ENCODE measurements around the gene RHBG.

Gene RHBG

GRCh38 chr1:156402331-156403020 lies 33.5 kb downstream of the RHBG start:
- in situ Hi-C loops (cut with MboI; ENCODE audit: low sequenced_read_pairs): no loop called here

GRCh38 chr1:156405670-156406069 lies 36.7 kb downstream of the RHBG start:
- in situ Hi-C loops (cut with MboI; ENCODE audit: low sequenced_read_pairs): no loop called here

GRCh38 chr1:156406251-156406650 lies 37.2 kb downstream of the RHBG start:
- in situ Hi-C loops (cut with MboI; ENCODE audit: low sequenced_read_pairs): no loop called here

- in situ Hi-C loops (cut with MboI; ENCODE audit: low sequenced_read_pairs): no loop called here
Measured at GRCh38 chr1:156407344-156407743, 38.3 kb downstream of the RHBG start.

GRCh38 chr1:156407760-156408159 lies 38.7 kb downstream of the RHBG start:
- in situ Hi-C loops (cut with MboI; ENCODE audit: low sequenced_read_pairs): no loop called here

GRCh38 chr1:156409439-156409838 lies 40.4 kb downstream of the RHBG start:
- in situ Hi-C loops (cut with MboI; ENCODE audit: low sequenced_read_pairs): no loop called here

- in situ Hi-C loops (cut with MboI; ENCODE audit: low sequenced_read_pairs): no loop called here
Measured at GRCh38 chr1:156410238-156410637, 41.2 kb downstream of the RHBG start.

- in situ Hi-C loops (cut with MboI; ENCODE audit: low sequenced_read_pairs): no loop called here
Measured at GRCh38 chr1:156410740-156411139, 41.7 kb downstream of the RHBG start.

- in situ Hi-C loops (cut with MboI; ENCODE audit: low sequenced_read_pairs): no loop called here
Measured at GRCh38 chr1:156412653-156413321, 43.8 kb downstream of the RHBG start.

GRCh38 chr1:156413391-156414246 lies 44.6 kb downstream of the RHBG start:
- in situ Hi-C loops (cut with MboI; ENCODE audit: low sequenced_read_pairs): no loop called here

- in situ Hi-C loops (cut with MboI; ENCODE audit: low sequenced_read_pairs): no loop called here
Measured at GRCh38 chr1:156414461-156415064, 45.6 kb downstream of the RHBG start.

GRCh38 chr1:156416993-156417392 lies 48.0 kb downstream of the RHBG start:
- in situ Hi-C loops (cut with MboI; ENCODE audit: low sequenced_read_pairs): no loop called here

GRCh38 chr1:156417401-156418020 lies 48.5 kb downstream of the RHBG start:
- in situ Hi-C loops (cut with MboI; ENCODE audit: low sequenced_read_pairs): no loop called here

GRCh38 chr1:156418416-156419070 lies 49.5 kb downstream of the RHBG start:
- in situ Hi-C loops (cut with MboI; ENCODE audit: low sequenced_read_pairs): no loop called here

GRCh38 chr1:156419854-156420204 lies 50.8 kb downstream of the RHBG start:
- in situ Hi-C loops (cut with MboI; ENCODE audit: low sequenced_read_pairs): no loop called here

GRCh38 chr1:156420205-156421061 lies 51.4 kb downstream of the RHBG start:
- in situ Hi-C loops (cut with MboI; ENCODE audit: low sequenced_read_pairs): no loop called here

- in situ Hi-C loops (cut with MboI; ENCODE audit: low sequenced_read_pairs): no loop called here
Measured at GRCh38 chr1:156421062-156421938, 52.3 kb downstream of the RHBG start.

- in situ Hi-C loops (cut with MboI; ENCODE audit: low sequenced_read_pairs): no loop called here
Measured at GRCh38 chr1:156421939-156422601, 53.1 kb downstream of the RHBG start.

Data from HL-60/S4 treated with phorbol 12-myristate 13-acetate at 8.2 ng/mL for 4 days and 3 days (cell line).